Prostate gland (tissue), 2 donors: ENCODE results near the gene DRAM1.

Experiments used
- CTCF ChIP-seq, 4 experiments: fragments of 200-600 bp in 2 of 4; fragments of 450-650 bp in 2 of 4; sonication (generic) in 2 of 4; IDR thresholded peaks; 1 replicate in 3 of 4; 2 replicates in 1 of 4; pipeline ENCODE4 v1.5.1; 2016 to 2019; ENCODE audit warnings: antibody characterized with exemption in 4 of 4, mild to moderate bottlenecking in 2 of 4, moderate library complexity in 2 of 4
- POLR2A ChIP-seq: fragments of 450-650 bp; IDR thresholded peaks from one replicate; pipeline ENCODE4 v1.6.1; 2016; ENCODE audit warnings: antibody characterized with exemption, mild to moderate bottlenecking
- POLR2AphosphoS5 ChIP-seq: sonication (generic); formaldehyde crosslinking; IDR thresholded peaks from one replicate; pipeline ENCODE4 v1.6.1; 2017; ENCODE audit warnings: antibody characterized with exemption

DNA sequence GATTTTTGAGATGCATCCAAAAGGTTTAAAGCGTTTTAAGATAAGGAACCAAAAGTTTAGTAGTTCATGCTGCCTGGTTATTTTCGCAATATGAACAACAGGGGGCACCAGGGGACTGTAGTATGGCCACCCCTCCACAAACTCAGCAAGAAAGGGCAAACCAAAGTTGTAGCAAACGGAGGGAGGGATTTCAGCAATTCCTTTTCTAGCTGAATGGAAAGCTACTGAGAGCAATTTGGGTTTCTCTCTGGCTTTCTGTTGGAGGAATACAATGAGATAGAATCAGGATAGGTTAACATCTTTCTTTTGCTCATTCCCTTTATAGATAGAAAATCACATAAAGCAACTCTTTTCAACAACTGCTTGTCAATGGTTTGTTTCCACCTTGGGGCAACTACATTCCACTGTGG lies 62.5 kb downstream of the DRAM1 start:
- peak in 3 of 4 experiments; percentile 66 to 79 (median 77) for TF ChIP-seq CTCF (IDR thresholded peaks at IDR 0.05)
- no peak for TF ChIP-seq POLR2A
- TF ChIP-seq POLR2AphosphoS5: peak; percentile 45
